ENCODE data around the gene FMNL1. TPM values are rescaled to one million over a fixed set of nuclear protein-coding genes. Genes with fewer than 3 reads are reported as not detected.

The FMNL1 gene
- total RNA-seq, 1 donor from 2014 or later = 26.0 TPM

- no peak for DNase-seq (ENCODE audit: low read depth)
- Histone ChIP-seq H3K36me3 (ENCODE audit: control insufficient read depth, insufficient read depth, low read length) (peaks cover 10% of the 10 kb centered on the region), H3K27me3 (ENCODE audit: control insufficient read depth, insufficient read depth, low read length) (no peaks in the 10 kb centered on the region), H3K4me3 (ENCODE audit: low read depth, low read length) (no peak overlapping the region)
- peak; percentile 33 for TF ChIP-seq CTCF (IDR thresholded peaks at IDR 0.05; ENCODE audit: insufficient read depth, low read length, poor library complexity, severe bottlenecking)
Observed at GRCh38 chr17:45284176-45285140, 62.8 kb downstream of the FMNL1 start.

- DNase-seq (ENCODE audit: low read depth) = no peak
- peaks cover 10% of the 10 kb centered on the region for H3K36me3 ChIP-seq (ENCODE audit: control insufficient read depth, insufficient read depth, low read length)
- TF ChIP-seq CTCF (IDR thresholded peaks at IDR 0.05; ENCODE audit: insufficient read depth, low read length, poor library complexity, severe bottlenecking) = no peak
- no peaks in the 10 kb centered on the region for H3K27me3 ChIP-seq (ENCODE audit: control insufficient read depth, insufficient read depth, low read length)
- no peak overlapping the region for H3K4me3 ChIP-seq (ENCODE audit: low read depth, low read length)
Observed at GRCh38 chr17:45286286-45286685, 64.6 kb downstream of the FMNL1 start.

- Histone ChIP-seq H3K4me3 (ENCODE audit: low read depth, low read length) (no peak overlapping the region), H3K27me3 (ENCODE audit: control insufficient read depth, insufficient read depth, low read length) (no peaks in the 10 kb centered on the region), H3K36me3 (ENCODE audit: control insufficient read depth, insufficient read depth, low read length) (peaks cover 9% of the 10 kb centered on the region)
- no peak for DNase-seq (ENCODE audit: low read depth)
- TF ChIP-seq CTCF (IDR thresholded peaks at IDR 0.05; ENCODE audit: insufficient read depth, low read length, poor library complexity, severe bottlenecking) = no peak
Observed at GRCh38 chr17:45287526-45288500, 66.1 kb downstream of the FMNL1 start.

- H3K27me3 ChIP-seq (ENCODE audit: control insufficient read depth, insufficient read depth, low read length) = no peaks in the 10 kb centered on the region
- DNase-seq (ENCODE audit: low read depth) = no peak
- no peak for TF ChIP-seq CTCF (IDR thresholded peaks at IDR 0.05; ENCODE audit: insufficient read depth, low read length, poor library complexity, severe bottlenecking)
- peaks cover 2% of the 10 kb centered on the region for H3K36me3 ChIP-seq (ENCODE audit: control insufficient read depth, insufficient read depth, low read length)
- no peak overlapping the region for H3K4me3 ChIP-seq (ENCODE audit: low read depth, low read length)
Observed at GRCh38 chr17:45288825-45289224, 67.1 kb downstream of the FMNL1 start.

- no peak for TF ChIP-seq CTCF (IDR thresholded peaks at IDR 0.05; ENCODE audit: insufficient read depth, low read length, poor library complexity, severe bottlenecking)
- Histone ChIP-seq H3K36me3 (ENCODE audit: control insufficient read depth, insufficient read depth, low read length) (no peaks in the 10 kb centered on the region), H3K27me3 (ENCODE audit: control insufficient read depth, insufficient read depth, low read length) (no peaks in the 10 kb centered on the region), H3K4me3 (ENCODE audit: low read depth, low read length) (no peak overlapping the region)
- DNase-seq (ENCODE audit: low read depth) = no peak
Observed at GRCh38 chr17:45289301-45290268, 67.9 kb downstream of the FMNL1 start.
